Mesenchymal stem cell (in vitro differentiated cells and primary cell): Measurements from ENCODE around the gene FIG4.

Source experiments
- DNase-seq: peaks from one replicate; pipeline ENCODE4 v3.0.0-alpha.2; 2013
- H2AFZ ChIP-seq: one replicate; pipeline ENCODE4 v1.6.1; 2013; ENCODE audit warnings: low read depth, mild to moderate bottlenecking, control low read depth, inconsistent platforms, low read length, moderate library complexity
- H2AK5ac ChIP-seq: 2 replicates; pipeline ENCODE4 v1.6.1; 2013; ENCODE audit warnings: low read length, moderate library complexity, mild to moderate bottlenecking, inconsistent platforms; ENCODE audit not compliant: severe bottlenecking
- H2BK120ac ChIP-seq: one replicate; pipeline ENCODE4 v1.6.1; 2013; ENCODE audit warnings: low read depth, mild to moderate bottlenecking, inconsistent platforms, low read length, moderate library complexity
- H2BK12ac ChIP-seq, 2 experiments: one replicate each; pipeline ENCODE4 v1.6.1; 2013; ENCODE audit warnings: inconsistent platforms in 2 of 2, low read length in 2 of 2, mild to moderate bottlenecking in 2 of 2, moderate library complexity in 2 of 2, control low read depth in 1 of 2
- H2BK15ac ChIP-seq: one replicate; pipeline ENCODE4 v1.6.1; 2013; ENCODE audit warnings: mild to moderate bottlenecking, low read depth, inconsistent platforms; ENCODE audit not compliant: poor library complexity, severe bottlenecking
- H2BK5ac ChIP-seq: 2 replicates; pipeline ENCODE4 v1.6.1; 2013; ENCODE audit warnings: low read depth, mild to moderate bottlenecking, low read length, control low read depth, inconsistent platforms; ENCODE audit not compliant: poor library complexity, severe bottlenecking
- H3K14ac ChIP-seq, 2 experiments: one replicate each; pipeline ENCODE4 v1.6.1; 2013; ENCODE audit warnings: inconsistent platforms in 2 of 2, low read length in 2 of 2, control low read depth in 1 of 2, mild to moderate bottlenecking in 1 of 2, moderate library complexity in 1 of 2
- H3K18ac ChIP-seq, 2 experiments: one replicate each; pipeline ENCODE4 v1.6.1; 2013; ENCODE audit warnings: inconsistent platforms in 2 of 2, low read length in 2 of 2, control low read depth in 1 of 2, low read depth in 1 of 2, mild to moderate bottlenecking in 1 of 2
- H3K23ac ChIP-seq, 2 experiments: one replicate each; pipeline ENCODE4 v1.6.1; 2013; ENCODE audit warnings: inconsistent platforms in 2 of 2, low read length in 2 of 2, mild to moderate bottlenecking in 2 of 2, moderate library complexity in 2 of 2, control low read depth in 1 of 2
- H3K27ac ChIP-seq: 2 replicates; pipeline ENCODE4 v1.5.1; 2013; ENCODE audit warnings: mild to moderate bottlenecking, moderate library complexity, low read length, control low read depth, inconsistent platforms; ENCODE audit not compliant: poor library complexity, severe bottlenecking
- H3K27me3 ChIP-seq, 2 experiments: 2 replicates each; pipeline versions ENCODE4 v1.6.1 to v1.7.0; 2013; ENCODE audit warnings: low read length in 2 of 2, mild to moderate bottlenecking in 2 of 2, moderate library complexity in 2 of 2, control low read depth in 1 of 2, inconsistent platforms in 1 of 2; ENCODE audit not compliant: control insufficient read depth in 1 of 2, insufficient read depth in 1 of 2
- H3K36me3 ChIP-seq, 2 experiments: 2 replicates each; pipeline versions ENCODE4 v1.6.1 to v1.7.0; 2013; ENCODE audit warnings: low read length in 2 of 2, control low read depth in 1 of 2, inconsistent platforms in 1 of 2, low read depth in 1 of 2, mild to moderate bottlenecking in 1 of 2; ENCODE audit not compliant: insufficient read depth in 2 of 2, control insufficient read depth in 1 of 2
- H3K4ac ChIP-seq, 2 experiments: one replicate each; pipeline ENCODE4 v1.6.1; 2013; ENCODE audit warnings: inconsistent platforms in 2 of 2, low read length in 2 of 2, mild to moderate bottlenecking in 2 of 2, moderate library complexity in 2 of 2, control low read depth in 1 of 2, low read depth in 1 of 2
- H3K4me1 ChIP-seq: 2 replicates; pipeline ENCODE4 v1.6.1; 2013; ENCODE audit warnings: low read depth, low read length, control low read depth; ENCODE audit not compliant: control insufficient read depth, insufficient read depth
- H3K4me2 ChIP-seq: 2 replicates; pipeline ENCODE4 v1.6.1; 2013; ENCODE audit warnings: low read length, mild to moderate bottlenecking, inconsistent platforms; ENCODE audit not compliant: poor library complexity, severe bottlenecking
- H3K4me3 ChIP-seq, 2 experiments: 2 replicates each; pipeline versions ENCODE4 v1.5.1 to v1.7.0; 2013; ENCODE audit warnings: low read length in 2 of 2, mild to moderate bottlenecking in 2 of 2, control low read depth in 1 of 2, low read depth in 1 of 2; ENCODE audit not compliant: insufficient read depth in 1 of 2
- H3K79me1 ChIP-seq: replicated peaks from 2 replicates; pipeline ENCODE4 v1.6.1; 2013; ENCODE audit warnings: mild to moderate bottlenecking, control low read depth, low read length, inconsistent platforms; ENCODE audit not compliant: poor library complexity, severe bottlenecking
- H3K9ac ChIP-seq: 2 replicates; pipeline ENCODE4 v1.7.0; 2013; ENCODE audit warnings: mild to moderate bottlenecking, low read length, moderate library complexity
- H3K9me3 ChIP-seq: 2 replicates; pipeline ENCODE4 v1.7.0; 2013; ENCODE audit warnings: mild to moderate bottlenecking, low read length; ENCODE audit not compliant: control insufficient read depth
- H4K8ac ChIP-seq: one replicate; pipeline ENCODE4 v1.6.1; 2013; ENCODE audit warnings: inconsistent platforms, mild to moderate bottlenecking, low read length, moderate library complexity
- H4K91ac ChIP-seq: one replicate; pipeline ENCODE4 v1.6.1; 2013; ENCODE audit warnings: mild to moderate bottlenecking, low read length, inconsistent platforms
- WGBS: methylation state at CpG from one replicate; pipeline ENCODE4 v1.1.7; 2013; ENCODE audit warnings: mixed read lengths; 5-methylcytosine and 5-hydroxymethylcytosine counted together

The FIG4 gene

DNA sequence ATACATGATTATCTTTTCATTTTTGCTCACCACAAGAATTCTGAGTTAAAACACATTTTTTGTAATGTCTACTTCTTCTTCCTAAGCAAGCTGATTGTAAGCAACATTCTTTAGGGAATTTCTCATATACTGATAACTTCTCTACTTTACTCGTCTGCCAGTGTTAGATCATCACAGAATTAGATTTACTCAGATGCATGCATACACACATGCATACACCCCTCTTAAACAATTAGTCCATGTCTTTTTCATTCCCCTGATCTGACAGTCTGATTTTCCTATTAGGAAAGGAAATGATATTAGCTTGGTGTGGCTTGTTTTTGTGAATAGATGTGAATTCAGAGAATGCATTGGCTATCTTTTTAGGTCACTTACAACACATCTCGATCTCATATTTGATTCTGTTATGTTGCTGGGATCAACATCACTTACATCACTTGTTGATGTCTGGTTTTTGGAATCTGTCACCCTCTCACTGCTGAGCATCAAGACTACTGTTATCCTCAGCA lies 91.4 kb downstream of the FIG4 start:
- H3K4me3 ChIP-seq, result no peak overlapping the region
- H3K9ac ChIP-seq, result no peak overlapping the region
- no peak overlapping the region for H3K4ac ChIP-seq
- H2BK5ac ChIP-seq, result no peak overlapping the region
- no peak overlapping the region for H4K91ac ChIP-seq
- no peak overlapping the region for H3K14ac ChIP-seq
- H4K8ac ChIP-seq, result no peak overlapping the region
- H2AK5ac ChIP-seq, result no peak overlapping the region
- no peak overlapping the region for H2BK120ac ChIP-seq
- H3K27me3 ChIP-seq, result no peaks in the 10 kb centered on the region
- no peak overlapping the region for H3K18ac ChIP-seq
- H3K23ac ChIP-seq, result no peak overlapping the region
- H3K4me1 ChIP-seq, result no peaks in the 10 kb centered on the region
- no peak overlapping the region for H3K27ac ChIP-seq
- H2BK12ac ChIP-seq, result no peak overlapping the region
- H3K9me3 ChIP-seq, result no peaks in the 10 kb centered on the region
- H2BK15ac ChIP-seq, result no peak overlapping the region
- H3K79me1 ChIP-seq, result no peaks in the 10 kb centered on the region
- no peak for DNase-seq
- peaks cover 0 to 24% of the 10 kb centered on the region in 2 experiments for H3K36me3 ChIP-seq
- H2AFZ ChIP-seq, result no peak overlapping the region
- H3K4me2 ChIP-seq, result no peak overlapping the region
- 89% methylated on average over 2 of the region's 2 CpGs for WGBS

DNA sequence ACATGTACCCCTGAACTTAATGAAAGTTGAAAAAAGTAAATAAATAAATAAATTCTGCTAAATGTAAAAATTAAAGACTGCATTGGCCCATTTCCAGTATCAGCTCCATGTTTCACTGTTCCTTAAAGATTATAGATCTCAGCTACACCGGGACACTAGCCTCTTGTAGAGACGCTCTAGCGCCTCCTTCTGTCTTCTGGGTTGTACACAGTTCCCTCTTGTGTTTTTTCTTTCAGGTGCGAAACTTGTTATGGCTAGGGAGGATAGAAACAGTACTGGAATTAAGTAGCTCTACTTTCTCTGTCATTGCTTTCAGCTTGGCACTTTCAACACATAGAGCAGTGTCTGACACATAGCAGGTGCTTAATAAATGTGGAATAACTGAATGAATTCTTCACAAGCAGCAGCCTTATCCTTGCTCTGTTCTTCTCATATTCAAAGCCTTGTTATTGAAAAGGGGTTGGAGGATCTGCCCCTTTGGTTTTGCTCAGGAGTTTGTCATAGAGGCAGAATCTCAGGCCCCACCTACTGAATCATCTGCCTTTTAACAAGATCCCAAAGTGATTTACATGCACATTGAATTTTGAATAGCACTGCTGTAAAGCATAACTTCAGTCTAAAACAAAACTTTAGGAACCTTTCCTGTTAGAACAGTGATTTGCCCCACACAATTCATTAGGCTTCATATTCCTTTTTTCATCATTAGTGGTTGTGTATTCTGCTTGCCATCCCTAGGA lies 92.3 kb downstream of the FIG4 start:
- no peak overlapping the region for H2BK120ac ChIP-seq
- WGBS, result 61% methylated on average over 4 of the region's 4 CpGs

DNA sequence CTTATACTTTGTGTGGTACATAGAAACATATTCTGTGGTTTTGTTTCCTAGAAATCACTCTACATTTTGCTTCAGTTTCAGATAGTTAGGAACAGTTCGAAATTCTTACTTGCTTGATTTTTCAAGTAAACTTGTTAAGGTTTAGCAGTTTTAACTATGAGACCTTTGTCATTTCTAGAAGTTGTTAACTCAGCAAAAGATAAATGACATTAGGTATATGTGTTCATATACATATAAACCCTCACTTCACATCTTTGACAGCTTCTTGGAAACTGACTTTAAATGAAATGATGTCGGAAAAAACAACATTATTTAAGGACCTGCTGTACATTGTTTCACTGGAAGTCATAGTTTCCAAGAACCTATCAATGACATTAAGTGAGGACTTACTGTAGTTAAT lies 96.2 kb downstream of the FIG4 start:
- Histone ChIP-seq H3K27me3 (no peaks in the 10 kb centered on the region), H3K4me2 (no peak overlapping the region), H3K14ac (no peak overlapping the region), H3K4me3 (no peak overlapping the region), H3K9me3 (no peaks in the 10 kb centered on the region), H2BK5ac (no peak overlapping the region), H3K4ac (no peak overlapping the region), H3K18ac (no peak overlapping the region), H4K8ac (no peak overlapping the region), H2AFZ (no peak overlapping the region), H3K23ac (no peak overlapping the region), H2AK5ac (no peak overlapping the region), H3K4me1 (peaks cover 4% of the 10 kb centered on the region), H2BK120ac (no peak overlapping the region), H2BK12ac (no peak overlapping the region), H2BK15ac (no peak overlapping the region), H3K79me1 (no peaks in the 10 kb centered on the region), H4K91ac (no peak overlapping the region), H3K9ac (no peak overlapping the region), H3K27ac (no peak overlapping the region), H3K36me3 (peaks cover 0 to 30% of the 10 kb centered on the region in 2 experiments)
- DNase-seq, result no peak
- no CpG with 5 or more reads among the region's 2 CpGs for WGBS

More for the DNA sequence above, 92.3 kb downstream of the FIG4 start:
- Histone ChIP-seq H4K91ac (no peak overlapping the region), H3K27me3 (no peaks in the 10 kb centered on the region), H3K27ac (no peak overlapping the region), H4K8ac (no peak overlapping the region), H2AFZ (no peak overlapping the region), H3K14ac (no peak overlapping the region), H3K4me2 (no peak overlapping the region), H3K79me1 (no peaks in the 10 kb centered on the region), H3K9ac (peak overlapping the region; percentile 40), H2AK5ac (no peak overlapping the region), H3K4ac (no peak overlapping the region), H3K9me3 (no peaks in the 10 kb centered on the region), H3K4me3 (no peak overlapping the region), H3K18ac (no peak overlapping the region), H3K23ac (no peak overlapping the region), H2BK5ac (no peak overlapping the region), H2BK15ac (no peak overlapping the region), H3K36me3 (peaks cover 0 to 30% of the 10 kb centered on the region in 2 experiments), H2BK12ac (no peak overlapping the region), H3K4me1 (no peaks in the 10 kb centered on the region)
- no peak for DNase-seq

DNA sequence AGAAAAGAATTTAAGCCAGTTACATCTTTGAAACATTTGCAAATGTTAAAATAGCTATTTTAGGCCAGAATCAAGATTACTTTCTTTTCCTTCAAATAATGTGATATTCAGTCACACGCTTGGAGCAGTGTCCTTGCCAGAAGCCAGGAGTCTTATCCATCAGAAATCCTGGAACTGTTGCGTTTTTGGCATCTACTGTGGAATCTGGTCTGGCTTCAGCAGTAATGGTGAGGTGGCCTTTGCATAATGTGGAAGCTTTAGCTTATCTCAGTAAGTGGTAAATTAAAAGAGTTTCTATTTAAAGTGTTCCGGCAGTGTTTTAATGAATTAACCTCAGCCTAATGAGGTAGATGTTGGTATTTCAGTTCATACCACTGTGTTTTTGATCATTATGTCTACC lies 97.6 kb downstream of the FIG4 start:
- H4K8ac ChIP-seq, result no peak overlapping the region
- H2BK15ac ChIP-seq, result no peak overlapping the region
- WGBS, result 84% methylated on average over 3 of the region's 3 CpGs

More for the DNA sequence above, 97.6 kb downstream of the FIG4 start:
- Histone ChIP-seq H3K79me1 (no peaks in the 10 kb centered on the region), H2BK120ac (no peak overlapping the region), H4K91ac (no peak overlapping the region), H2AK5ac (no peak overlapping the region), H3K9me3 (no peaks in the 10 kb centered on the region), H3K23ac (no peak overlapping the region), H2BK5ac (no peak overlapping the region), H3K4me1 (peaks cover 4% of the 10 kb centered on the region), H3K9ac (no peak overlapping the region), H3K14ac (no peak overlapping the region), H3K27ac (no peak overlapping the region), H3K4me3 (no peak overlapping the region), H3K36me3 (peaks cover 0 to 30% of the 10 kb centered on the region in 2 experiments), H2BK12ac (no peak overlapping the region), H2AFZ (no peak overlapping the region), H3K4me2 (no peak overlapping the region), H3K27me3 (no peaks in the 10 kb centered on the region), H3K18ac (no peak overlapping the region), H3K4ac (no peak overlapping the region)
- DNase-seq, result no peak
